Frontal cortex (tissue), 4 donors: ENCODE data around the gene ADAMTSL2. TPM values are rescaled to one million over a fixed set of nuclear protein-coding genes. Genes with fewer than 3 reads are reported as not detected.
A peak's percentile ranks its signal among the peaks of the same experiment; 100 is the strongest.

Experiments used
- DNase-seq, 2 donors: peaks; one replicate each; pipeline ENCODE4 v3.0.0; 2012; ENCODE audit warnings: low spot score in 2 of 2
- FAIRE-seq: peaks from 2 replicates; lab custom pipeline; 2012; peaks lifted over from hg19 to GRCh38; lab: Jason Lieb, UNC
- total RNA-seq: library from RNA; depleted of rRNA; stranded (reverse); fragments of >200 nt; gene quantifications from one replicate; pipeline ENCODE4 v1.2.3, GENCODE V29; 2014
- donor health status: control.
- donor health status: control.
- donor health status: control.

Gene ADAMTSL2
- total RNA-seq, 1 donor from 2014 or later: 2.4 TPM

- FAIRE-seq: no peak
- no peak for DNase-seq
These were observed 5.0 kb upstream of the ADAMTSL2 start for GRCh38 chr9:133529457-133529856.

- DNase-seq: no peak
- no peak for FAIRE-seq
These were observed 4.6 kb upstream of the ADAMTSL2 start for GRCh38 chr9:133529874-133530273.

GRCh38 chr9:133531293-133531692 lies 3.2 kb upstream of the ADAMTSL2 start:
- FAIRE-seq (no peak), DNase-seq (no peak)

- FAIRE-seq (no peak), DNase-seq (peak in 1 of 2 donors; percentile 63)
These were observed 1.4 kb upstream of the ADAMTSL2 start for GRCh38 chr9:133532937-133533668.

- peak in 1 of 2 donors; percentile 26 for DNase-seq
- no peak for FAIRE-seq
These were observed 647 bp upstream of the ADAMTSL2 start for GRCh38 chr9:133533857-133534256.

GRCh38 chr9:133535306-133535877 lies 888 bp downstream of the ADAMTSL2 start:
- no peak for FAIRE-seq

GRCh38 chr9:133536080-133536479 lies 1.6 kb downstream of the ADAMTSL2 start:
- no peak for DNase-seq
- no peak for FAIRE-seq

More at GRCh38 chr9:133535306-133535877, 888 bp downstream of the ADAMTSL2 start:
- no peak for DNase-seq

- FAIRE-seq (no peak), DNase-seq (peak in 1 of 2 donors; percentile 30)
These were observed 2.0 kb downstream of the ADAMTSL2 start for GRCh38 chr9:133536536-133536935.

- FAIRE-seq (no peak), DNase-seq (no peak)
These were observed 2.8 kb downstream of the ADAMTSL2 start for GRCh38 chr9:133537257-133537656.

- DNase-seq (no peak), FAIRE-seq (no peak)
These were observed 3.7 kb downstream of the ADAMTSL2 start for GRCh38 chr9:133538176-133538575.

GRCh38 chr9:133538851-133539833 lies 4.6 kb downstream of the ADAMTSL2 start:
- no peak for FAIRE-seq
- peak; percentile 67 to 73 for DNase-seq

GRCh38 chr9:133539991-133540697 lies 5.6 kb downstream of the ADAMTSL2 start:
- FAIRE-seq: no peak
- DNase-seq: peak; percentile 38 to 48

GRCh38 chr9:133540698-133541025 lies 6.2 kb downstream of the ADAMTSL2 start:
- no peak for DNase-seq
- no peak for FAIRE-seq

- peak in 1 of 2 donors; percentile 6 for DNase-seq
- no peak for FAIRE-seq
These were observed 7.5 kb downstream of the ADAMTSL2 start for GRCh38 chr9:133542002-133542401.

GRCh38 chr9:133543772-133544467 lies 9.4 kb downstream of the ADAMTSL2 start:
- FAIRE-seq (no peak), DNase-seq (peak in 1 of 2 donors; percentile 22)

GRCh38 chr9:133545494-133546286 lies 11.2 kb downstream of the ADAMTSL2 start:
- DNase-seq (no peak), FAIRE-seq (no peak)

- no peak for DNase-seq
- FAIRE-seq: no peak
These were observed 11.8 kb downstream of the ADAMTSL2 start for GRCh38 chr9:133546287-133546680.

- DNase-seq (no peak), FAIRE-seq (no peak)
These were observed 12.6 kb downstream of the ADAMTSL2 start for GRCh38 chr9:133547116-133547515.

- FAIRE-seq (no peak), DNase-seq (no peak)
These were observed 16.9 kb downstream of the ADAMTSL2 start for GRCh38 chr9:133551446-133551845.
